ENCODE measurements around the gene NAPB.

Gene NAPB

DNA sequence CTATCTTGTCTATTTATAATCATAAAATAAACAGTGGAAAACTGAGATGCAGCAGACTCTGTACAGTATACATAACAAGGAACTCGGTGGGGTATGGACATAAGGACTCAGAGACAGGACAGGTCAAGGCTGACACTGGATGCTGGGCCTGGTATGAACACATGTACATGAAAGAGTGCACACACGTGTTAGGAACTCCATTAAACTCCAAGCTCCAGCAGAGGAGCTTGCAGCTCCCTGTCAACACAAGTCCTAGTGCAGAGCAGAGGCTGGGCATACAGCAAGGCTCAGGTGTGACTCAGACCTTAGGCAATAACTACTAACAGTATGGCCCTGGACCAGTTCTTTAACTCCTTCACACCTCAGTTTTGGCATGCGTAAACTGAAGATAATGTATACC is 17.1 kb downstream of the NAPB start:
- no peak for DNase-seq (ENCODE audit: low read depth)

DNA sequence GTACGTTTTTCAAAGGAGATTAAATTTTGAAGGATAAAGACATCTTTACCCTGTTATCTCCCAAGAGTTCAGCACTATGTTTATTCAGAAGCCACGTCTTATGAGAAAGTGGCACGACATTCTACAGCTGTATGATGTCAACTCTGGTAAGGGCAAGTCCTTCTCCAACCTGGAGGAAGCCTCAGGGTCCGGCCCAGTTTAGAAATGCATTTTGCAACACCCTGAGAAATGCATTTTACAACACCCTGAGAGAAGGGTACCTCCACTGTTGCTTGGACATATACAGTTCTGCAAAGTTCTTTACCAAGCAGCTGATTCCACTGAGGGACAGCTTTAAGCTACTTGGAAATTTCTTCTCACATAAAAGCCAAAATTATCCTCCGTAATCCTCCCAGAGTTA is 17.5 kb downstream of the NAPB start:
- no peak for DNase-seq (ENCODE audit: low read depth)

DNA sequence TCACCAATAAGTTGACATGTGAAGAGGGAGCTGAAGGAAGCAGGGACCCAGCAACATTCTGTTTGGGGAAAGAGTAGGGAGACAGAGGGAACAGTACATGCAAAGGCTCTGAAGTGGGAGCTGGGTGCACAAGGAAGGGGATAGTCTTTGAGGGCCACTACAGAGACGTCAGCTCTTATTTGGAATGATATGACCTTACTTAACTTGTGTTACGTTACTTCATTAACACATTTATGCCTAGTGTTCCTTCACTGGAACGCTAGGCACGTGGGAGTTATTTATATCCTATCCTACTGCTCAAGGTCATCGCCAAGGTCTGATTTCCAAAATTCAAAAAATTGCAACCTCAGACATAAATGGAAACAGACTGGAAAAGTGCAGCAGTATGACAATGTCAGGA is 20.2 kb downstream of the NAPB start:
- DNase-seq (ENCODE audit: low read depth): no peak

DNA sequence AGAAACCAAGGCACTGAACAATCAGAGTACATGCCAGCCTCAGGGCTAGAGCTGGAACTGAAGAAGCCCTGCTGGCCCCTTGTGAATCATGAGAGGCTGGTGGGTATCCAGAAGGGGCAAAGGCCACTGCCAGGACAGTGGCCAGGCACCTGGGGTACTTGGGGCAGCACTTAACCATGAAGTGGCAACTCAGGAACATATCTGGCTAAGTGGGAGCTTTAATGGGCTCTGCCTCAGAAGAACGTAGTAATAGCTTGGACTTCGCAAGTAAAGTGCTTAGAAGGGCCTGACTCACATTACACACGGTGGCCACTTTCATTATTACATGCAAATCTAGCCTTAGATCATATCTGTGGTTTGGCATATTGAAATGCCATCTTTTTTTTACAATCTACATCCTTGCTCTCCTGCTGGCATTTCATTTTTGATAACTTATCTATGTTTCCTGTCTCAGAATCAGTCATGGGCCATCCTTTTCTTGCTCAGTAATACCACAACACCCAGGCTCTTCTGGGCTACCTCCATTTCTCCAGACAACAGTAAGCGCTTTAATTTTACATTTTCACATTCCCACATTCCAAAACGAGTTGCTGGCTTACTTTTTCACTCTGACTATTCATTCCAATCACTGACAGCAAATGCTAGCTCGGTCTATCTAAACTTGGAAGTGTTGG is 21.6 kb downstream of the NAPB start:
- no peak for DNase-seq (ENCODE audit: low read depth)

DNA sequence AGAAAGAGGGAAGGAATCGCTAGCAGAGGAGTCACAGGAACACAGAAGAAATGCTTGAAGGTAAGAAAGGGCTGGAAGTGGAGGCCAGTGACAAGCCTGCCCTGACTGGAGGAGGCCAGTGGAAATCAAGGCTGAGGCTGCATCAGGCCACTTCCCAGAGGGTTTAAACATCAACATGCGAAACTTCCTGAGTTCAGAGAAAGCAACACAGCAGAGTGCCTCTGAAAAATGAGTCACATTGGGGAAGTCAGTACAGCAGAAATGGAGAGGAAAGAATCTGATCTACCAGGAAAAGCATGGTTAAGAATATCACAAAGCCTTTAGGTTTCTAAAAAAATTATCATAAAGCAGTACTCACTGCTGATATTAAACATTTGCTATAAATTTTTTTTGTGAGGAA is 23.3 kb downstream of the NAPB start:
- no peak for DNase-seq (ENCODE audit: low read depth)

DNA sequence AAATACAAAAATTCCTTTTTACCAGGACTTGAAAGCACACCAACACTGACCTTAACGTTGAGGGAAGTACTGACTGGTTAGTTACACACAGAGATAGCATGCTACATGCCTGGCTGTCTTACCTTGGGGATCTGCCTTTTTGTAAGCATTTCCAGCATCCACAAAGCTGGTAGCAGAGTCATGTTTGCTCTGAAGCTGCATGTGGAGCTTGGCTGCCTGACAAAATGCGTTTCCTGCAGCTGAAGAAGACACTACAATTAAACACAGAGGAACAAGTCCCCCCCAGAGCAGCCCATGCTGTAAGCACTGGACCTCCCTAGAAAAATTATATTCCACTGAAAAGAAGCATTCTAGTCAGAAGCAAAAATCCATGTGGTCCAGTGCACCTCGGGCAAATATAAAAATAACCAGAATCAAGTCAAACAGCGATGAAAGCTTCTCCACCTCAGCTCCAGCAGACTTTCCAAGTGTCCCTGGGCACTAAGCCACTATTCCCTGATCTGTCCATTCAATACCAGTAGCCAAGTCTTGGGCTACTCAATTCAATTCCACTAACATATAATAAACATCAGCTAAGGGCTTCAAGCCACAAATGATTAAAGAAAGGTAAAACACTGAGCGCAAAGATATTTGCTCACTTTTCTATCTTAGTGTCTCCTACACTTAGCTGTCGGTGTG is 24.2 kb downstream of the NAPB start:
- DNase-seq (ENCODE audit: low read depth): no peak

DNA sequence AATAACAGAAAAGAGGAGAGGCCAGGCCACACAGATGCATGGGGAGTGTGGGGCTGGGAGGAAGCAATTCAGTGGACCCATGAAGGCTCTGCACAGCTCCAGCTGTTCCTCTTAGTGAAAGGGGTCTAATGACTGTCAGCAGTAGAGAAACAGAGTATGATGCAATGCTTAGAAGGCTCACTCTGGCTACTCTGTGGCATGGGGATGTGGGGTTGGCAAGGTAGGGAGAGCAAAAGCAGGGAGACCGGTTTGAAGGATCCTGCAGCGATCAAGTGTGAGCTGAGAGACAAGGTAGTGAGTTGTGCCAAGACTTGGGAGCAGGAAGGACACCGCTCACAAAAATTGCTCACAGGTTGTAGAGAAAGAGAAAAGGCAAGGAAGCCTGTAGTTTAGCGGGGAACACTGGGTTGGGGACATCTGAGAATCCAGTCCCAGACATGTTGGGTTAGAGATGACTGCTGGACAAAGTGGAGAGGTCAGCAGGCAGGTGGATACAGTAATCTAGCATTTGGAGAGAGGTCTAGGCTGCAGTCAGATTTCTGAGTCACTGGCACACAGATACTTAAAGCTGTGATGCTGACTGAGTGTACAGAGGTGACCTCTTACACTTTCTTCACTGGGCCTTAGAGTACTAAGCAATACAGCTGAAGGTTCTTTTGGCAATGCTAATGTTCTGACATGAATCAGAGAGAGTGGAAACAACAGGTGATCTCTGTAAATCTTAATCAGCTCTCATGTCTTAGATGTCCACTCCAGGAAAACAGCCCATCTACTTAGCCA is 27.1 kb downstream of the NAPB start:
- DNase-seq (ENCODE audit: low read depth): no peak

DNA sequence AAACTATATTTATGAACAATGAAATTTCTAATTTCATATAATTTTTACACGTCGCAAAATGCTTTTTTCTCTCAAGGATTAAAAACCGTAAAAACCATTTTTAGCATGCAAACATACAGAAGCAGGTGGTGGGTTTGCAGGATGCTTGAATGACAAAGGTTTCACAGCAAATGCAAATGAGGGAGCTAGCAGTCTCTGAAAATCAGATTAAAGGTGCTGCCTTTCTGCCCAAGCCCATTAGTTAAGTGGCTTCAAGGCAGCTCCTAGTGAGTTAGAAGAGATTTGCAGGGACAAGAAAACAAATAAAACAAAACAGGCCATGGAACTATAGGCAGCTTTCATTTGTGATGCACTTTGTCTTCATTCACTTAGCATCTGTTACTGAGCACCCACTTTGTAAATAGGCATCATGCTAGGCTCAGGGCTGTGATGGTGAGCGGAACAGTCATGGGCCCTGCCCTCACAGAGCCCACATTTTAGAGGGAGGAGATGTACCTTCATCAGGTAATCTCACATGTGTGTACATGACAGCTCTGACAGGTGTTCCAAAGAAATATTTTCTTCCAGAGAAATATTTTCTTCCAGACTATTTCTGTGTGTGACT is 29.5 kb downstream of the NAPB start:
- no peak for DNase-seq (ENCODE audit: low read depth)

DNA sequence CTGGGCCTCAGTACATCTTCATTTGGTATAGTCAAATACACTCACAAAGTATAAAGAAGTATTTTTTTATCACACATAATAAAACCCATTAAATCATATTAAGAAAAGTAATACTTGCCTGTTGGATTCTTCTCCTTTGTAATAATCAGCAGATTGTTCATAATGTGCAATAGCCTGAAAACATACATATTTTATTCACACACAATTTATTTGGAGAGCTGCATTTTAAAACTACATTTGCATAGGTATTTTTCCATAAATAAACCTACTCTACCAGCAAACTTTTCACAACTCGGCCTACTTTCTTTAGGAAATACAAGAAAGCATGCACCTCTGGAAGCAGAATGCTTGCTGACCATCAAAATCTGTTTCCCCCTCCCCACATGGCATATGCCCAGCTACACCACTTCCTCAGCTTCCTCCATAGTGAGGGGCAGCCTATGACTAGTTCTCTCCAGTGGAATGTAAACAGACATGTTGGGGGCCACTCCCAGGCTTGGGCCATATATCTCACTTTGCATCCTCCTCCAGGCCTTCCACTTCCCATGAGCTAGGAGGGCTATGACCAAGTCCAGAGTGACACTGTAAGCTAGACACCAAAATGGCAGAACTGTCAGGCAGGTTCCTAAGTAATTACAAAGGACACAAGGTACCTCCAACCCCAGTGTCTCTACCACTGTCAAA is 31.1 kb downstream of the NAPB start:
- no peak for DNase-seq (ENCODE audit: low read depth)

DNA sequence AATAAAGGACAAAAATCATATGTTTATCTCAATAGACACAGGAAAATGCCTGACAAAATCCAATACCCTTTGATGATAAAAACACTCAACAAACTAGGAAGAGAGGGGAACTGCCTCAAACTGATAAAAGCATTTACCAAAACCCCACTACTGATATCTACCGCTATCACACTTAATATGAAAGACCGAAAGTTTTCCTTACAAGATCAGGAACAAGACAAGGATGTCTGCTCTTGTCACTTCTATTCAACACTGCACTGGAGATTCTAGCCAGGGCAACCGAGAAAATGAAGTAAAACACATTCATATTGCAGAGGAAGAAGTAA is 34.2 kb downstream of the NAPB start:
- no peak for DNase-seq (ENCODE audit: low read depth)

DNA sequence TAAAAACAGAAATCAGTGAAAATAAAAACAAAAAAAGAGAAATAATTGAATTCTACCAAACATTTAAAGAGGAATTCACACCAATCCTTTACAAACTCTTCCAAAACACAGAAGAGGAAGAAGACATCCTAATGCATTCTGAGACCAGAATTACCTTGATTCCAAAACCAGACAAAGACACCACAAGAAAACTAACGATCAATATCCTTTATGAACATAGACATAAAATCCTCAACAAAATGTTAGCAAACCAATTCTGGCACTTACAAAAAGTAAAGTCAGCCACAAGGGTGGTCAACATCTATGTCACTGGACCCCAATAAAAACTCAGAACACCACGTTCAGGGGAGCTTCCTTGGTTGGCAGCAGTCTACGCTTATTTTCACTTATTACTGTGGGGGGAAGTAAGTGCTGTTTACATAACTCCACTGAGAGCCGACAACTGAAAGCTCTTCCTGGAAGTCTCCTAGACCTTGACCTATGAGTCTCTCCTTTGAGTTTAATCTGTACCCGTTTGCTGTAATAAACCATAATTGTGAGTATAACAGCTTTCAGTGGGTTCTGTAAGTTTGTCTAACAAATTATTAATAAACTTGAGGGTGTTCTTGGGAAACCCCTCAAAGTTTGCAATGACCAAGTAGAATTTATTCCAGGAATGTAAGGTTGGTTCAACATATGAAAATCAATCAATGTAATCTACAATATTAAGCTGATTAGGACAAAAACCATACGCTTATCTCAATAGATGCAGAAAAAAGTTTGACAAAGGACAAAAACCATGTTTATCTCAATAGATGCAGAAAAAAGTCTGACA is 34.8 kb downstream of the NAPB start:
- DNase-seq (ENCODE audit: low read depth): no peak

DNA sequence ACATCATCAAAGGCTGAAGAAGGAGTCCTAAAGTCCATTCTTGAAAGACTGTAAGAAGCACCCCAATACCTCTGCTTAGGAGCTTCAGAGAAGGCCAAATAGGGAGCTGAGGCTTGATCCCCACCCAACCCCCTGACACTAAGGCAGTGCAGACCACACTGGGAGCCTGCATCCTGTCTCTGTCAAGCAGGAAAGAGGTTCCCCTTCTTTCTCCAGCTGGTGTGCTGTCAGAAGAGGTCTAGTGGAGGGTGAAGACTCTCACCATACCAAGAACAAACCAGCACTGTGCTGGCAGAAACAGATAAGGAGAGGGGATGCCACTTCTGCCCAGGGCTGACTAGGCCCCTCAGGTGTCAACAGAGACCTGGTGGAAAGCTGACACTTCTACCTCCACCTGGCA is 39.4 kb downstream of the NAPB start:
- DNase-seq (ENCODE audit: low read depth): no peak

DNA sequence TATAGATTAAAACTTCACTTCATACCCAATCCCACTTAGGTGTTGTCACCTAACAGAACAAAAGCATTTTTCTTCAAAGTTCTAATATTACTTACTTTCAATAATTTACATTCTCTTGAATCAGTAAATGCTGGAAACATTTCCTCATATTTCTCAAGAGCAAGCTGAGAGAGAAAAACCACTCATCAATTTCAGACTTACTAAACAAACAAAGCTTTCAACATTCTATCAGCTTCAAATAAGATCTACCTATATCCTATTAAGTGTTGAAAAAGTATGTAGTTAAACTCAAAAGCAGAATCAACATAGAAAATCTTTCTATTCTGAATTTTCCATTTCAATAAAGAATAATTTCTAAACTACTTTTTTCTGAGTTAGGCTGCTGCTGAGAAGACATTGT is 41.5 kb downstream of the NAPB start:
- no peak for DNase-seq (ENCODE audit: low read depth)

DNA sequence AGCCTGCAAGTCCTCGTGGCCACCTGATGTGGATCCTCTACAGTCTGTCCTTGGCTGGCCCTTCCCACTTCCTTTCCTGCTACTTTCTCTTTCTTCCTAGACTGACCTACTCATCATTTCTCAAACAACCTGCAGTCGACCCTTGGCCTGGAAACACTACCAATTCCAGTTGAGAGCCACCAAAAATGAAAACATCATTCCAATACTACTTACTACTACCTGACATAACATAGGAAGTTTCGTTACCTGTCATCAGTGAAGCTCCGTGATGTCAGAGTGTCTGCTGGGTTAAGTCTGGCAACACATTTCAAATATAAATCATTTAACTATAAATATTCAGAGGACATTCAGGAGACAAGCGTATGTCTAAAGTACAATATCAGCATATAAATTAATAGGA is 45.5 kb downstream of the NAPB start:
- DNase-seq (ENCODE audit: low read depth): no peak

DNA sequence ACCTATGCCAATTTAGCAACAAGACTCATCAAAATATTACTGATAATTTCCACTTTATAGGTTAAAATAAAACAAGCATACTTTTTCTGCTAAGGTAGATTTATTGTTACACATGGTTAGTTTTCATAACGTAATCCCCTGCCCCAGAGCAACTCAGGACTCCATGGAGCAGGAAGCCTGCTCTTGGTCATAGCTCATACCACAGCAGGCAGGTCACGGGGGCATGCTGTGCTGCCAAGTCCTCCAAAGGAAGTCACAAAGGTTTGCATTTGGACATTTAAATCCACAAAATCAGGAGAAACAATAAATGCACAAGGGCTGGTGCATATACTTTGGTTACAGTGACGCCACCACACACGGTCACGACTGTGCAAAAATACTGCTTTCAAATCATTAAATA is 46.8 kb downstream of the NAPB start:
- no peak for DNase-seq (ENCODE audit: low read depth)

DNA sequence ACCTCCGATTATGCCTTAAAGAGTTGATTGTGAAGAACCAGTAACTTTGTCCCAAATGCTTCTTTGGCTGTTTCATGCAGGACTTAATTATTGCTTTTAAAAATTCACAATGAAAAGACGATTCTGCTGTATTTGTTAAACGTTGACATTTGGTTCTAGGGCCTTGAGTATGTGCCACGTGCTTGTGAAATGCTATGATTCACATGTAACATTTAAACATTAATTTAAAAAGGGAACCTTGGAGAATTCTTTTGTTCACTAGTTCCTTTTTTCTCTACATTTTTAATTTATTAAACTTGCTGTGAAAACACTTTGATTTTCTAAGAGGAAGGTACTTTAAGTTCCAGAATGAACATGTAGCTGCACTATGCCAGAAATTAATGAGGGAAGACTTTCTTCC is 49.8 kb downstream of the NAPB start:
- DNase-seq (ENCODE audit: low read depth): no peak

DNA sequence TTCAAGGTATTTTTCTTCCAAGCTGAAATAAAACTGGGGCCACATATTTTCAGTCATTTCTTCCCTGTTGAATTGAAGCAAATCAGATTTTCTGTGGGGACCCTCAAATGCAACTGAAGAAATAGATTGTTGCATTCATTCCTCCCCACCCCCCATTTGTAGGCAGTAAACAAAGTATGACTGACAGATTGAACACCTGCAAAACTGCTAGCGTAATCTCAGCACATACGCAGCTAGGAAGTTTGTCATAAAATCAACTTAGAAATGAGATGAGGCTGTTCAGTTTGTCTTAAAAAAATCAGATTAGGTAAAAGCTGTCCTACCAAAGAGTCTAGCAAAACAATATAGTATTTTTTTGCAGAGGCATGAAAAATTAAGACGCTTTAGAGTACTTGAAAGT is 50.4 kb downstream of the NAPB start:
- no peak for DNase-seq (ENCODE audit: low read depth)

DNA sequence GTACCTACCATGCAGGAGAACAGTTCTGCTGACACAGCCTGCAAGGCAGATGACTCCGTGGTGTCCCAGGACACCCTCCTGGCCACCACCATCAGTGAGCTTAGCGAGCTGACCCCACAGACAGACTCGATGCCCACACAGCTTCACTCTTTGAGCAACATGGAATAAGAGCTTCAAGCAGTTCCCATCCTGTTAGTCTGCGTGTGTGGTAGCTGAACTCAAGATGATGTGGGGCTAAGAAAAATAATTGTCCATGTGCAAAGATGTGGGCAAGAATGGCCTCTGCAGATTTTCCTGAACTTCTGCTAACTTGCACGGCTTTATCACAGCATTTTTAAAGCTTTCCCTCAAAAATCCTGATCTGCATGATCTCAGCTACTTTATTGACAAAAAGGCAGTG is 51.0 kb downstream of the NAPB start:
- no peak for DNase-seq (ENCODE audit: low read depth)

DNA sequence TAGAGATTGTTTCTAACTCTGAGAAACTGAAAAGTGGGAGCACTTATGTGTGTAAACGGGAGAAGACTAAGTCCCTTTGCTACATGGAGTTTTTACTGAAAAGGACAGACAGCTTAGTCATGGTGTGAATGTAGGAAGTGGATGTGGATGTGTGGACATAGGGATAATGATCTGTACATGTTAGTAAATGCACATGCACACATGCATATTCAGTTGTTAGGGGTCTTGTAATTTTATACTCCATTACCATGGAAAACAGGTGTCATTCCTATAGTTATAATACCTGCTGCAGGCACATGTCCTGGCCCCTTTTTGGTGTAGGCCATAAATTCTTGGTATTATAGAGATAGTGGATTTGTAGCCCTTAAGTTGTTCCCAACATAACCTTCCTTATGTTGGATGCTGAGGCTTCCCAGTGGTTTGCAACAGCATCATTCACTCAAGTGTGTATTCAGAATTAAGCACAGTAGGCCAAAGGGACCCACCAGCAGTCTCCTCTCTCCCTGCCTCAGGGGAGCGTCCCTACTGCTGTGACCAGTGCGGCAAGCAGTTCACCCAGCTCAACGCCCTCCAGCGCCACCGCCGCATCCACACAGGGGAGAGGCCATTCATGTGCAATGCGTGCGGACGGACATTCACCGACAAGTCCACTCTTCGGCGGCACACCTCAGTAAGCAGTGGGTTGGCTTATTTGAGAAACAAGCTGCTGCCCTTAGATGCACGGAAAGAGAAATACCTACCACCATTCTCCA is 52.0 kb downstream of the NAPB start:
- DNase-seq (ENCODE audit: low read depth): no peak

DNA sequence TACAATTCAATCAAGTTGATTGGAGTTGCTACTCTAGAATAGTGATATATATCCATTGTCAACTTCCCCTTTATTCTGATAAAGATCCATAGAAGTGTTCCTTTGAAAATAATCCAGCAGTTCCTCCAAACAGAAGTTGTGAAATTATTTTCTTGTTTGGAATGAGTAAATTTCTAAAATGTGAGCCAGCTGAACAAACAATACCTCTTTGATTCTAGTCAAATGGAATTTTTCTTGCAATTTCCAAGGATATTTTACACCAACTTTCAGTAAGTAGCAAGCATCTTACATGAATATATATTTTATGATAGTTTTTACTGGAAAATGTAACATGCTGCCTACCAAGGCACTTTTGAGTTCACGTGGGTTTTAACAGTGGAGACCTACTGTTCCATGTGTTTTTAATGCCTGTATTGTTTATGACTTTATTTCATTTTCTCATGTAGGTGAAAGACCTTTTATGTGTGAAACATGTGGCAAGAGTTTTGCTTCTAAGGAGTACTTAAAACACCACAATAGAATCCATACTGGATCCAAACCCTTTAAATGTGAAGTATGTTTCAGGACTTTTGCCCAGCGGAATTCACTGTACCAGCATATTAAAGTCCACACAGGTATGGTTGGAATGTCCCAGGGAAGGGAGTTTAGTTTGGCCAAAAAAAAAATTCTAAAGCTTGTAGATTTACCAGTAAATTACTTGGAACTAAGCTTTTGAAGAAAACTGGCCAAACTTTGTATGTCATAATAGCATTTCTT is 52.8 kb downstream of the NAPB start:
- no peak for DNase-seq (ENCODE audit: low read depth)
